ENCODE measurements around the gene KIAA2012.

DNA sequence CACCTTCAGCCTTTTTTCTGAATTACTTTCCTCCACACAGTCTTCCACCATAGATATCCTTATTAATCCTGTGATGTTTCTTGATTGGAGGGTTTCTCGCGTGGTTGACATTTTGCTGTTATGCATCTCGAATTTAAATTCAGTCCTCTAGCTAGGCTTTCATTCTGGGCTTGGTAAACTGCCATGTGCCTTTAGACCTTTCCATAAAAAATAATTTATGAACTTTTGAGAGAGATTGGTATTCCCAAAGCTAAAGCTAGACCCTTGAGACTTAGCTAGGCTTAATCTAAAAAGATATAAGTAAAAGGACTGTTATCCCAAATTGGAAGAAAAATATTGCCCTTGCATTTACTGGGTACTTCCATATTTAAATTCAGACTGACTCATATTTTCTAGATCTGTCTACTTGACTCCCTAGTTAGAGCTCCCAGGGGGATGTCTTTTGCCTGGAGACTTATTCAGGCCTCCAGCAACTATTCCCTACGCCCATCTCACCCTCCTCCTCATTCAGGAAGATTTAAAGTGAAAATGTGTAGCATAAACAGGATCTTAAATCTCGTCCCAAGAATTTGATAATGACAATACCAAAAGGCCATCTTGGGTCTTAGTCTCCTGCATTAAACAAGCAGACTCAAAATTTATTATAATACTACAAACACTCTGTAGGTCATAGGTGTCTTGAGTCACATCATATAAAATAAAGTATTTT lies 60.3 kb downstream of the KIAA2012 start:
- no peak for TF ChIP-seq CTCF (IDR thresholded peaks at IDR 0.05; ENCODE audit: low read depth, low read length, missing input control)
- TF ChIP-seq REST (IDR thresholded peaks at IDR 0.05), result no peak
- no peak for TF ChIP-seq FOXA1 (IDR thresholded peaks at IDR 0.05)
- TF ChIP-seq MAX (IDR thresholded peaks at IDR 0.05), result no peak
- TF ChIP-seq ZBTB33 (IDR thresholded peaks at IDR 0.05), result no peak
- TF ChIP-seq HNF4G (IDR thresholded peaks at IDR 0.05), result no peak
